CD4-positive, alpha-beta T cell treated with Interleukin-15 for 1 hour (primary cell): ENCODE data around the gene TSHZ3.

Experiments used
- DNase-seq: peaks from one replicate; pipeline ENCODE4 v3.0.0-alpha.2; 2020

Gene TSHZ3

GRCh38 chr19:31285744-31286143, 63.5 kb downstream of the TSHZ3 start:
- DNase-seq = no peak

GRCh38 chr19:31284621-31285020, 64.6 kb downstream of the TSHZ3 start:
- no peak for DNase-seq

- no peak for DNase-seq
Observed at GRCh38 chr19:31283701-31284100, 65.5 kb downstream of the TSHZ3 start.

- no peak for DNase-seq
Observed at GRCh38 chr19:31282346-31282745, 66.9 kb downstream of the TSHZ3 start.

GRCh38 chr19:31280287-31281006, 68.8 kb downstream of the TSHZ3 start:
- DNase-seq = no peak

- DNase-seq = no peak
Observed at GRCh38 chr19:31279436-31279765, 69.8 kb downstream of the TSHZ3 start.

- DNase-seq = no peak
Observed at GRCh38 chr19:31278555-31279435, 70.4 kb downstream of the TSHZ3 start.

- DNase-seq = no peak
Observed at GRCh38 chr19:31277516-31277915, 71.7 kb downstream of the TSHZ3 start.

GRCh38 chr19:31276831-31277230, 72.4 kb downstream of the TSHZ3 start:
- no peak for DNase-seq

GRCh38 chr19:31275068-31275334, 74.2 kb downstream of the TSHZ3 start:
- DNase-seq = no peak

- no peak for DNase-seq
Observed at GRCh38 chr19:31274251-31275067, 74.8 kb downstream of the TSHZ3 start.

- no peak for DNase-seq
Observed at GRCh38 chr19:31272583-31273106, 76.6 kb downstream of the TSHZ3 start.

- no peak for DNase-seq
Observed at GRCh38 chr19:31271306-31271911, 77.8 kb downstream of the TSHZ3 start.

GRCh38 chr19:31270897-31271296, 78.3 kb downstream of the TSHZ3 start:
- no peak for DNase-seq

GRCh38 chr19:31269425-31270127, 79.7 kb downstream of the TSHZ3 start:
- DNase-seq = no peak

- DNase-seq = no peak
Observed at GRCh38 chr19:31268751-31269383, 80.4 kb downstream of the TSHZ3 start.

GRCh38 chr19:31266731-31267130, 82.5 kb downstream of the TSHZ3 start:
- DNase-seq = no peak

- no peak for DNase-seq
Observed at GRCh38 chr19:31266196-31266595, 83.0 kb downstream of the TSHZ3 start.

GRCh38 chr19:31264041-31264778, 85.0 kb downstream of the TSHZ3 start:
- no peak for DNase-seq

- no peak for DNase-seq
Observed at GRCh38 chr19:31263328-31263727, 85.9 kb downstream of the TSHZ3 start.

GRCh38 chr19:31262725-31263191, 86.5 kb downstream of the TSHZ3 start:
- no peak for DNase-seq
